K562 (cell line): ENCODE results near the gene DLL4. TPM values are rescaled to one million over a fixed set of nuclear protein-coding genes. Genes with fewer than 3 reads are reported as not detected.

Experiments
- ATAC-seq: fragments of 200-7000 bp; cut with Tn5 transposase; 3 replicates; pipeline ENCODE4 v1.9.1; 2020; ENCODE audit warnings: moderate library complexity
- BruUV-seq: library from RNA; stranded (reverse); fragments of 400-500 nt; replicated peaks from 2 replicates; lab custom pipeline; 2021; lab: Mats Ljungman, UMichigan
- CTCF ChIA-PET: fragments of 300-600 bp; formaldehyde crosslinking; extraction: SDS; loops from one replicate; lab custom pipeline; 2021; ENCODE audit warnings: low intra/inter-chr PET ratio; lab: Yijun Ruan, JAX
- POLR2A ChIA-PET: fragments of 300-600, 350-650 bp; sonication (Branson Sonifier 250); formaldehyde crosslinking; extraction: SDS; loops from one replicate; lab custom pipeline; 2021; ENCODE audit warnings: antibody characterized with exemption, inconsistent platforms; lab: Yijun Ruan, JAX
- DNase-seq, 4 experiments: peaks; one replicate each; pipeline versions ENCODE4 v3.0.0 to v3.0.0-alpha.2; 2011 to 2018; ENCODE audit warnings: low spot score in 3 of 4, mixed read lengths in 3 of 4; ENCODE audit errors: extremely low read depth in 1 of 4
- FAIRE-seq: peaks from 2 replicates; lab custom pipeline; 2011; peaks lifted over from hg19 to GRCh38; lab: Jason Lieb, UNC
- H2AFZ ChIP-seq: 2 replicates; pipeline ENCODE4 v1.6.0; 2011; ENCODE audit warnings: low read depth, low read length, control low read depth, inconsistent platforms
- H3K27ac ChIP-seq: fragments of 200-600 bp; 3 replicates; pipeline ENCODE4 v1.8.0; 2011; ENCODE audit warnings: low read depth, mild to moderate bottlenecking, control low read depth, inconsistent platforms, low read length, moderate library complexity, mixed read lengths; ENCODE audit errors: extremely low read depth
- H3K27me3 ChIP-seq, 2 experiments: fragments of 300-600 bp in 1 of 2; 2 replicates in 1 of 2; 3 replicates in 1 of 2; pipeline versions ENCODE4 v1.6.0 to v1.8.0; 2011; ENCODE audit warnings: inconsistent platforms in 2 of 2, low read length in 2 of 2, mild to moderate bottlenecking in 1 of 2, mixed read lengths in 1 of 2, moderate library complexity in 1 of 2; ENCODE audit not compliant: control insufficient read depth in 2 of 2, insufficient read depth in 2 of 2
- H3K36me3 ChIP-seq: fragments of 300-600 bp; 3 replicates; pipeline ENCODE4 v1.8.0; 2011; ENCODE audit warnings: mild to moderate bottlenecking, low read length, inconsistent platforms; ENCODE audit not compliant: control insufficient read depth, insufficient read depth
- H3K4me1 ChIP-seq, 2 experiments: fragments of 200-600 bp in 1 of 2; replicated peaks in 1 of 2; 2 replicates in 1 of 2; 3 replicates in 1 of 2; pipeline versions ENCODE4 v1.5.1 to v1.8.0; 2011; ENCODE audit warnings: inconsistent platforms in 2 of 2, low read length in 2 of 2, mild to moderate bottlenecking in 1 of 2, mixed read lengths in 1 of 2, moderate library complexity in 1 of 2; ENCODE audit not compliant: control insufficient read depth in 2 of 2, insufficient read depth in 2 of 2
- H3K4me2 ChIP-seq: 2 replicates; pipeline ENCODE4 v1.6.1; 2011; ENCODE audit warnings: low read length, control low read depth, inconsistent platforms, mixed read lengths; ENCODE audit not compliant: insufficient read depth
- H3K4me3 ChIP-seq: fragments of 200-600 bp; sonication (generic), shearing (Covaris generic); 2 replicates; pipeline ENCODE4 v1.5.1; 2016; ENCODE audit warnings: control low read depth, inconsistent platforms
- H3K79me2 ChIP-seq: fragments of 200-600 bp; 3 replicates; pipeline ENCODE4 v1.8.0; 2011; ENCODE audit warnings: low read length, inconsistent platforms; ENCODE audit not compliant: control insufficient read depth, insufficient read depth
- H3K9ac ChIP-seq, 2 experiments: 2 replicates each; pipeline versions ENCODE4 v1.6.0 to v1.6.1; 2011; ENCODE audit warnings: low read depth in 2 of 2, low read length in 2 of 2, control low read depth in 1 of 2, inconsistent platforms in 1 of 2, mild to moderate bottlenecking in 1 of 2, mixed read lengths in 1 of 2; ENCODE audit not compliant: insufficient read depth in 1 of 2
- H3K9me1 ChIP-seq: one replicate; pipeline ENCODE4 v1.6.0; 2011; ENCODE audit warnings: inconsistent platforms, mild to moderate bottlenecking, low read length, moderate library complexity; ENCODE audit not compliant: control insufficient read depth, insufficient read depth
- H3K9me3 ChIP-seq: replicated peaks from 2 replicates; pipeline ENCODE4 v1.5.1; 2011; ENCODE audit warnings: low read depth, low read length, inconsistent platforms; ENCODE audit not compliant: control insufficient read depth, insufficient read depth
- H4K20me1 ChIP-seq: replicated peaks from 2 replicates; pipeline ENCODE4 v1.6.1; 2011; ENCODE audit warnings: low read length, inconsistent platforms, mixed read lengths; ENCODE audit not compliant: control insufficient read depth, insufficient read depth
- CHD2 ChIP-seq: IDR thresholded peaks from 2 replicates; pipeline ENCODE4 v1.6.1; 2011; ENCODE audit warnings: low read depth, low read length
- EP400 ChIP-seq: fragments of 450-650 bp; IDR thresholded peaks from 2 replicates; pipeline ENCODE4 v1.6.1; 2017; ENCODE audit warnings: antibody characterized with exemption, mild to moderate bottlenecking, moderate library complexity
- GABPA ChIP-seq: fragments of 200-800 bp; sonication (Bioruptor generic); conservative IDR thresholded peaks from 2 replicates; pipeline ENCODE4 v1.6.1; 2016; ENCODE audit warnings: low read depth, missing genetic modification characterization, missing compliant biosample characterization
- KLF13 ChIP-seq: fragments of 450-650 bp; IDR thresholded peaks from 2 replicates; pipeline ENCODE4 v1.6.1; 2016; ENCODE audit warnings: missing genetic modification characterization, low read depth, mild to moderate bottlenecking, missing compliant biosample characterization, moderate library complexity, borderline replicate concordance
- MCM3 ChIP-seq: fragments of 450-650 bp; IDR thresholded peaks from 2 replicates; pipeline ENCODE4 v1.6.1; 2016
- MEIS2 ChIP-seq: fragments of 450-650 bp; IDR thresholded peaks from 2 replicates; pipeline ENCODE4 v1.6.1; 2014; ENCODE audit warnings: mild to moderate bottlenecking; ENCODE audit not compliant: partially characterized antibody
- MIER1 ChIP-seq: fragments of 450-650 bp; IDR thresholded peaks from 2 replicates; pipeline ENCODE4 v1.6.1; 2016; ENCODE audit warnings: antibody characterized with exemption, mild to moderate bottlenecking, low read depth
- NELFE ChIP-seq: IDR thresholded peaks from 2 replicates; pipeline ENCODE4 v1.6.1; 2011; ENCODE audit warnings: mild to moderate bottlenecking; ENCODE audit not compliant: insufficient read depth, insufficient read length
- PHTF2 ChIP-seq: fragments of 250-450 bp; sonication (Bioruptor Pico); IDR thresholded peaks from 2 replicates; pipeline ENCODE4 v1.5.0; 2021; ENCODE audit warnings: mild to moderate bottlenecking
- POLR3G ChIP-seq: IDR thresholded peaks from 2 replicates; pipeline ENCODE4 v1.6.1; 2011; ENCODE audit not compliant: insufficient read length, insufficient replicate concordance; ENCODE audit errors: extremely low read depth
- RBFOX2 ChIP-seq: fragments of 200-400 bp; formaldehyde crosslinking; IDR thresholded peaks from 2 replicates; pipeline ENCODE4 v1.6.1; 2017; ENCODE audit warnings: low read depth, mild to moderate bottlenecking, low read length, moderate library complexity
- SMARCC2 ChIP-seq: fragments of 450-650 bp; IDR thresholded peaks from 2 replicates; pipeline ENCODE4 v1.6.1; 2017; ENCODE audit warnings: antibody characterized with exemption, moderate library complexity, mild to moderate bottlenecking, low read depth
- SNIP1 ChIP-seq: fragments of 450-650 bp; IDR thresholded peaks from 2 replicates; pipeline ENCODE4 v1.7.1; 2017; ENCODE audit warnings: low read depth, mild to moderate bottlenecking
- YBX1 ChIP-seq: fragments of 450-650 bp; IDR thresholded peaks from 2 replicates; pipeline ENCODE4 v1.7.1; 2016; ENCODE audit warnings: mild to moderate bottlenecking
- ZNF764 ChIP-seq: fragments of 250-450 bp; sonication (Bioruptor Pico); IDR thresholded peaks from 2 replicates; pipeline ENCODE4 v1.4.0; 2020; ENCODE audit warnings: low read depth, mild to moderate bottlenecking, moderate library complexity
- WGBS: fragments of 100-300 bp; shearing (Covaris generic); methylation state at CpG from one replicate; pipeline ENCODE4 v1.1.6; 2016; ENCODE audit warnings: low coverage, mixed read lengths; ENCODE audit not compliant: insufficient coverage; ENCODE audit errors: missing lambda C conversion rate; 5-methylcytosine and 5-hydroxymethylcytosine counted together
- in situ Hi-C: fragments of 300-500 bp; cut with MboI; formaldehyde crosslinking; loops from 4 replicates; pipeline ENCODE4 v1.15.0; 2018; ENCODE audit warnings: inconsistent platforms, mixed read lengths
- intact Hi-C: fragments of 100-400 bp; cut with micrococcal nuclease; formaldehyde crosslinking; loops from 2 replicates; pipeline ENCODE4 v1.14.2; 2022
- polyA plus RNA-seq, 8 experiments: library from polyadenylated mRNA; depleted of rRNA in 4 of 8; stranded (reverse) in 5 of 8; unstranded in 3 of 8; fragments of >200 nt; fragmentation: Nextera tagmentation in 2 of 8; fragmentation: Illumina TruSeq in 1 of 8; extraction: Ambion mirVana in 2 of 8; extraction: Trizol in 1 of 8; gene quantifications; 2 replicates each; pipeline versions ENCODE4 v1.2.1 to v1.2.3, GENCODE V29; 2011 to 2014; ENCODE audit warnings: inconsistent platforms in 1 of 8, missing spikeins in 1 of 8
- total RNA-seq, 7 experiments: library from RNA; depleted of rRNA in 6 of 7; stranded (reverse); fragments of >200 nt in 6 of 7; fragmentation: Illumina TruSeq in 2 of 7; extraction: Trizol in 2 of 7; gene quantifications; 2 replicates each; pipeline versions ENCODE4 v1.2.1 to v1.2.3, GENCODE V29; 2011 to 2021; ENCODE audit warnings: low replicate concordance in 1 of 7
- TF ChIP-seq, protein P1 (sequence below): fragments of 200-800 bp; sonication (Bioruptor generic); IDR thresholded peaks from 2 replicates; pipeline ENCODE4 v1.6.1; 2016; ENCODE audit warnings: missing genetic modification characterization, missing compliant biosample characterization
- TF ChIP-seq, protein P2 (sequence below): sonication (generic); formaldehyde crosslinking; IDR thresholded peaks from 2 replicates; pipeline ENCODE4 v1.8.0; 2023; ENCODE audit warnings: mild to moderate bottlenecking, missing genetic modification reagents

Gene DLL4
- total and polyA plus RNA-seq, 9 of the 15 experiments (the other 6 are each of a cell fraction or from before 2014, with no cell fraction given) = 0.04 to 1.1 (median 0.41) TPM; not detected in 1

DNA sequence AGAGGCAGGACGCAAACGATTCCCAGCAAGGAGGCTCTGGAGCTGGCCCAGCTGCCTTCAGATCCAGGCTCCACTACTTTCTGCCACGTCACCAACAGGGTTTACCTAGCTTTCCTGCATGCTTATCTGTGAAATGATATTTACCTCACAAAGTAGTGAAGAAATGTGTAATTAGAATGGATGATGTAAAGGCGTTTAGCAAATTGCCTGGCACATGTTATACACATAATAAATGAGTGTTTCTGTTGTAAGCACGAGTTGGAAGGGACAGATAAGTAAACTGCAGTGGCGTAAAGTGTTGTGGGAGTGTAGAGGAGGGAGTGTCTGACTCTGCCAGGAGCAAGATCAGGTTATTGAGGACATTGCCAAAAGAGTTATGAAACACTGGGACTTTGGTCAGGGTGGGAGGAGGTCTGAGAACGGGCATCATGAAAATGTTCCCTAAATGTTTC, 20.6 kb downstream of the DLL4 start (continued):
- TF ChIP-seq, protein P1, sequence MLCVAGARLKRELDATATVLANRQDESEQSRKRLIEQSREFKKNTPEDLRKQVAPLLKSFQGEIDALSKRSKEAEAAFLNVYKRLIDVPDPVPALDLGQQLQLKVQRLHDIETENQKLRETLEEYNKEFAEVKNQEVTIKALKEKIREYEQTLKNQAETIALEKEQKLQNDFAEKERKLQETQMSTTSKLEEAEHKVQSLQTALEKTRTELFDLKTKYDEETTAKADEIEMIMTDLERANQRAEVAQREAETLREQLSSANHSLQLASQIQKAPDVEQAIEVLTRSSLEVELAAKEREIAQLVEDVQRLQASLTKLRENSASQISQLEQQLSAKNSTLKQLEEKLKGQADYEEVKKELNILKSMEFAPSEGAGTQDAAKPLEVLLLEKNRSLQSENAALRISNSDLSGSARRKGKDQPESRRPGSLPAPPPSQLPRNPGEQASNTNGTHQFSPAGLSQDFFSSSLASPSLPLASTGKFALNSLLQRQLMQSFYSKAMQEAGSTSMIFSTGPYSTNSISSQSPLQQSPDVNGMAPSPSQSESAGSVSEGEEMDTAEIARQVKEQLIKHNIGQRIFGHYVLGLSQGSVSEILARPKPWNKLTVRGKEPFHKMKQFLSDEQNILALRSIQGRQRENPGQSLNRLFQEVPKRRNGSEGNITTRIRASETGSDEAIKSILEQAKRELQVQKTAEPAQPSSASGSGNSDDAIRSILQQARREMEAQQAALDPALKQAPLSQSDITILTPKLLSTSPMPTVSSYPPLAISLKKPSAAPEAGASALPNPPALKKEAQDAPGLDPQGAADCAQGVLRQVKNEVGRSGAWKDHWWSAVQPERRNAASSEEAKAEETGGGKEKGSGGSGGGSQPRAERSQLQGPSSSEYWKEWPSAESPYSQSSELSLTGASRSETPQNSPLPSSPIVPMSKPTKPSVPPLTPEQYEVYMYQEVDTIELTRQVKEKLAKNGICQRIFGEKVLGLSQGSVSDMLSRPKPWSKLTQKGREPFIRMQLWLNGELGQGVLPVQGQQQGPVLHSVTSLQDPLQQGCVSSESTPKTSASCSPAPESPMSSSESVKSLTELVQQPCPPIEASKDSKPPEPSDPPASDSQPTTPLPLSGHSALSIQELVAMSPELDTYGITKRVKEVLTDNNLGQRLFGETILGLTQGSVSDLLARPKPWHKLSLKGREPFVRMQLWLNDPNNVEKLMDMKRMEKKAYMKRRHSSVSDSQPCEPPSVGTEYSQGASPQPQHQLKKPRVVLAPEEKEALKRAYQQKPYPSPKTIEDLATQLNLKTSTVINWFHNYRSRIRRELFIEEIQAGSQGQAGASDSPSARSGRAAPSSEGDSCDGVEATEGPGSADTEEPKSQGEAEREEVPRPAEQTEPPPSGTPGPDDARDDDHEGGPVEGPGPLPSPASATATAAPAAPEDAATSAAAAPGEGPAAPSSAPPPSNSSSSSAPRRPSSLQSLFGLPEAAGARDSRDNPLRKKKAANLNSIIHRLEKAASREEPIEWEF (CRISPR knock-in tag) = no peak
- TF ChIP-seq YBX1 = no peak

DNA sequence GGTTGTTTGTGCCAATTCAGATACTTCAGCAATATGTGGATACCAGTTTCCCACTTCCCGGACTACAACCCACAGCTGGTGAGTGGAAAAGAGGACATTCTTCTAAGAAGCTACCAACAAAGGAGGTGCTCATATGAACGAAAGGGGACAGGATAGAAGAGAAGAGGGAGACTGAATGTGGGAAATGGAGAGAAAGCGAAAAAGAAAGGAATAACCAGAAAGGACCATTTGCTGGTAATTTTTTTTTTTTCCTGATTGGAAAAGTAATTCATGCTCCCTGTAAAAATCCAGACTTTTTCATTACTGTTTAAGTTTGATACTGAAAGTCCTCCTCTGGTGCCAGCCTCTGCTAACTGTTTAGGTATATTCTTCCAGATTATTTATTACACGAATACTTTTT, 22.6 kb downstream of the DLL4 start:
- ATAC-seq (no peak), FAIRE-seq (no peak), DNase-seq (no peak)
- WGBS = 54% methylated on average over 4 of the region's 4 CpGs
- CTCF ChIA-PET = no interaction called here
- BruUV-seq = no TSS peak
- intact Hi-C loops = no loop called here
- Histone ChIP-seq H3K4me3 (no peak overlapping the region), H3K9me1 (peaks cover under 1% of the 10 kb centered on the region), H3K9ac (no peak overlapping the region), H3K4me2 (no peak overlapping the region), H3K4me1 (peaks cover 16 to 31% of the 10 kb centered on the region in 2 experiments; a peak in 4 of 5 replicates), H3K36me3 (no peaks in the 10 kb centered on the region; the same call in 2 of the 3 replicates), H3K9me3 (no peaks in the 10 kb centered on the region), H2AFZ (no peak overlapping the region), H3K27me3 (no peaks in the 10 kb centered on the region; a peak in 1 of 5 replicates), H3K79me2 (peaks cover 9% of the 10 kb centered on the region; the same call in 2 of the 3 replicates), H4K20me1 (peaks cover 5% of the 10 kb centered on the region; the same call in 1 of the 2 replicates), H3K27ac (no peak overlapping the region)
- POLR2A ChIA-PET = interaction anchor here (0.9 to 2.5 kb wide), 3 partner anchors 10 to 24 kb away, joined by 3 to 17 read pairs (median 4); no protein-coding TSS in a partner anchor
- in situ Hi-C loops = no loop called here
- TF ChIP-seq, protein P2, sequence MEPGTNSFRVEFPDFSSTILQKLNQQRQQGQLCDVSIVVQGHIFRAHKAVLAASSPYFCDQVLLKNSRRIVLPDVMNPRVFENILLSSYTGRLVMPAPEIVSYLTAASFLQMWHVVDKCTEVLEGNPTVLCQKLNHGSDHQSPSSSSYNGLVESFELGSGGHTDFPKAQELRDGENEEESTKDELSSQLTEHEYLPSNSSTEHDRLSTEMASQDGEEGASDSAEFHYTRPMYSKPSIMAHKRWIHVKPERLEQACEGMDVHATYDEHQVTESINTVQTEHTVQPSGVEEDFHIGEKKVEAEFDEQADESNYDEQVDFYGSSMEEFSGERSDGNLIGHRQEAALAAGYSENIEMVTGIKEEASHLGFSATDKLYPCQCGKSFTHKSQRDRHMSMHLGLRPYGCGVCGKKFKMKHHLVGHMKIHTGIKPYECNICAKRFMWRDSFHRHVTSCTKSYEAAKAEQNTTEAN (CRISPR knock-in tag) = no peak
- TF ChIP-seq PHTF2 (CRISPR knock-in tag) (no peak), MEIS2 (no peak), NELFE (no peak), POLR3G (no peak), SMARCC2 (no peak), MIER1 (no peak), ZNF764 (CRISPR knock-in tag) (no peak), MCM3 (no peak), RBFOX2 (no peak), CHD2 (no peak), GABPA (tag) (no peak), SNIP1 (no peak), KLF13 (tag) (no peak), EP400 (no peak)
